GM21723 (cell line): ENCODE results near the gene PLEKHG3.

Source experiments
- ATAC-seq: cut with Tn5 transposase; IDR thresholded peaks from one replicate; pipeline ENCODE4 v1.9.1; 2021; ENCODE audit warnings: mild to moderate bottlenecking, moderate library complexity; ENCODE audit not compliant: unreplicated experiment

PLEKHG3 gene

GRCh38 chr14:64743061-64743460, 38.8 kb downstream of the PLEKHG3 start:
- ATAC-seq: no peak

DNA sequence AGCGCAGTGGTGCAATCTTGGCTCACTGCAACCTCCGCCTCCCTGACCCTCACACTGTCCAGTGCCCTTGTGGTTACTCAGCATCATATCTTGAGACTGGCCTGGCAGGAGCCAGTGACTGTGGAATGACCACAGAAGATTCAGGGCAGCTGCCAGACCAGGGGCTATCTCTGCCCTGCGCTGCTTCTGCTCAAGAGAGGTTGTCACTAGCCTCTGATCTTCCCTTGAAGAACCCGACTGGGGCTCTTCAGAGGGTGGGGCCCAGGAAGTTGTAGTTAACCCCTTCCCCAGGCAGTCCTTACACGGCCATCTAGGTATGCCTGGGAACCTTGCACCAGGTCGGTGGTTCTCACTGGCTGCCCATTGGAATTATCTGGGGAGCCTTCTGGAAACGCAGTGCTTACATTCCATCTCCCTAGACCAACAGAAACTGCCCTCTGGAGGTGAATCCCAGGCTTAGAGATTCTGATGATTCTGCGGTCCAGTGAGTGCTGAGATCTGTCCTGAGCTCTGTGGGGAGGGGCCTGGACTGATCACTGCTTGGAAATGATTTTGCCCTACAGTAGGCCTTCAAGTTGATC, 41.4 kb downstream of the PLEKHG3 start:
- no peak for ATAC-seq

DNA sequence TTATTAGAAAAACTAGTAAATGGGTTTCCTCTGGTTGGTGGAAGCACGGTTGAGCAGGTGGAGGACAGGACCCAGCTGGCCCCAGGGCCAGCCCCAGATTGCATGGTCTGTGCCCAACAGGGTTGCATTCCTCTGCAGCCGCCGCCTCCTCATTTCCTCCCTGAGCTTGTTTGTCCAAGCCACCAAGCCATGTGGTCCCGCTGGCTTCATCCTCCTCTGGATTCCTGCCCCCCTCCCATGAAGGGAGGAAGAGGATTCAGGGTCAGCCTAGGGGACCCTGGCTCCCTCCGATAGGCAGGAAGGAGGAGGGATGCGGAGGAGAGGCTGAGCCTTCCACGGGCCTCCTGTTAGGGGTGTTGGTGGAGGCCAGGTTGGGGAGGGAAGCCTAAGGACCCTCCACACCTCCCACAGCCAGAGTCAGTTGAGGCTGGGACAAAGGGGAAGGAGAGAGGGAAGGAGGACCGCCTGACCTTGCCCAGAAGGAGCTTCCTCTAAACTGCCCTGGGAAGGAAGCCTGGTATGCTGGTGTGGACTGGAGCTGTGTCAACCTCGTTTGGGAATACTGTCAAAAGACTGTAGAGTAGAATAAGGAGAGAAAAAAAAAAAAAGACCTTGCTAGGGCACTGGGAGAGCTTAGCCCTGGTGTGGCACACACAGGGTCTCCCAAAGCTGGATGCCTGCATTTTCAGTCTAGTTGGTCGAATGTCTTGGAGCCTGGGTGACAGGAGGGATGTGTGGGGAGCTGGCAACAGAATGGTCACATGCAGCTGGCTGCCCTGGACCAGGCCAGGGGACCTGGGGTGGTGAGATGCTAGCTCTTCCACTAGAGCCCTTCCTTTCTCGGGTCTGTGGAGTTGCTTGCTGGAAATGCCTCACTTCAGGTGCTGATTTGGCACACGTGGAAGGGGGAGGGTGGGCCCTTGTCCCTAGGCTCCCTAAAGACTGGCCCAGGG, 42.4 kb downstream of the PLEKHG3 start:
- ATAC-seq: no peak

- ATAC-seq: no peak
Measured at GRCh38 chr14:64747327-64747726, 43.1 kb downstream of the PLEKHG3 start.

DNA sequence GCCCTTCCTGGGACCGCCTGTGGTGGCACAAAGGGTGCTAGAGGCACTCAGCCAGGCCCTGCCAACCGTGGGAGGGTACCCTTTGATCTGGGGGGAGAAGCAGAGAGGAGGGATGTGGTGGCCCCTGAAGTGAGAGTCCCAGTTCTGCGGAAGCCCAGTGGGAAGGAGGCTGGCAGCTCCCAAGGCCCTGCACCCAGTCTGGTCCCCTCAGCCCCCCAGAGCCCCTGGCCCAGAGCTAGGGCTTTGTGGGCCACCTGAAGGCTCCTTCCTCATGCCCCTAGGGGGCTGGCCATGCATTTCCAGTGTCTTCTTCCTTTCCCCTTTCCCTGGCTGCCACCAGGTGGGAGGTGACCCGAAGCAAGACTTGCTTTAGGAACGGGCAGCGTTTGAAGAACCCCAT, 44.3 kb downstream of the PLEKHG3 start:
- no peak for ATAC-seq

- no peak for ATAC-seq
Measured at GRCh38 chr14:64748995-64749714, 44.9 kb downstream of the PLEKHG3 start.

GRCh38 chr14:64752909-64753308, 48.7 kb downstream of the PLEKHG3 start:
- no peak for ATAC-seq

DNA sequence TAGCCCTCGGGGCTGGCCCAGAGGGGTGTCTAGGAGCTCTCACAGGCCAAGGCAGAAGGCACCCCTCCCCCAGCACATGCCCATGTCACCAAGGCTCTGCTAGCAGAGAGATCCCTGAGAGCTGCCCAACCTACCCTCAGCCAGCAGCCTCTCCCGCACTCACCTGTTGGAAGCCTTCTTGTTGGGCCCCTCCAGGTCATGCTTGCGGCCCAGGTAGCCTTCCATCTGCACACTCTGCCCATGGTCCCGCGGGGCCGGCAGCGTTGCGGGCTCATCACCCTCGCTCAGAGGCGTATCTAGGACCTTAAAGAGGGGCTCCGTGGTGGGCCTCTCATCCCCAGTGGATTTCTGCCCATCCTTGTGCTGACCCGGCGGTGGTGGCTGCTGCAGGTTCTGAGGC, 49.1 kb downstream of the PLEKHG3 start:
- ATAC-seq: no peak

DNA sequence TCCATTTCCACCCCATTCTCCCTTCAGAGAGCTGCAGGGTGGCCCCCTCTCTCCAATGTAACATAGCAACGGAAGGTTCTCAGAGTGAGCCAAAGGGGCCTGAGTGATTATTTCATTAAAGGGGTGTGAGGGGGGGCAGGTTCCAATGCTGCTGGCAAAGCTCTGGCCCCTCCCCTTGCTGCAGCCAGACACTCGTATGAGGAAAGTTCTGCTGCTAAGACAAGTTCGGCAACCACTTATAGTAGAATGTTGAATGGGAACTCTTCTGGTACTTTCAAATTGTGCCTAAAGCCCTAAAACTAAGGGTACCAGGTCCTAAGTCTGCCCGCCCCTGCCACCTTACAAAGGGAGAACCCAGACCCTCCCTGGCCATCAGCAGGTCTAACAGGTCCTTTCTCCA, 49.8 kb downstream of the PLEKHG3 start:
- ATAC-seq: no peak

DNA sequence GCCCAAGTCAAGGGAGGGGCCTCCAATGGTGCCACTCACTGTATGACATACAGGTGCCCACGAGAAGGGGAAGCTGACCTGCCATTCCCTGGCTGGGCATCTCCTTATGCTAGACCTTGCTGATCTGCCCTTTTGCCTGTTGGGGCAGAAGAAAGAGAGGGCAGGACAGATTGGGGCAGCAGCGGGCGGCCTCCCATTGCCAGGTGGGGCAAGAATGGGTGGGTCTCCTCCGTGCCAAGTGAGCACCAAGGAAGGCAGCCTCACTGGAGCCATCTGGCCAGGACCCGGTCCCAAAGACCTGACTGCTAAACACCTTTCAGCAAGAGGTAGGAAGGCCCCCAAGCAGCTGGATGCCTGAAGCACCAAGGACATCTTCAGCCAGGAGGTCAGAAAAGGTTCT, 50.5 kb downstream of the PLEKHG3 start:
- no peak for ATAC-seq

GRCh38 chr14:64755781-64756221, 51.6 kb downstream of the PLEKHG3 start:
- no peak for ATAC-seq

- no peak for ATAC-seq
Measured at GRCh38 chr14:64756712-64757111, 52.5 kb downstream of the PLEKHG3 start.

GRCh38 chr14:64757601-64758000, 53.4 kb downstream of the PLEKHG3 start:
- no peak for ATAC-seq

GRCh38 chr14:64758025-64758521, 53.8 kb downstream of the PLEKHG3 start:
- no peak for ATAC-seq

GRCh38 chr14:64758691-64759554, 54.7 kb downstream of the PLEKHG3 start:
- no peak for ATAC-seq

- ATAC-seq: no peak
Measured at GRCh38 chr14:64759555-64759938, 55.3 kb downstream of the PLEKHG3 start.

- ATAC-seq: no peak
Measured at GRCh38 chr14:64760146-64760755, 56.0 kb downstream of the PLEKHG3 start.

DNA sequence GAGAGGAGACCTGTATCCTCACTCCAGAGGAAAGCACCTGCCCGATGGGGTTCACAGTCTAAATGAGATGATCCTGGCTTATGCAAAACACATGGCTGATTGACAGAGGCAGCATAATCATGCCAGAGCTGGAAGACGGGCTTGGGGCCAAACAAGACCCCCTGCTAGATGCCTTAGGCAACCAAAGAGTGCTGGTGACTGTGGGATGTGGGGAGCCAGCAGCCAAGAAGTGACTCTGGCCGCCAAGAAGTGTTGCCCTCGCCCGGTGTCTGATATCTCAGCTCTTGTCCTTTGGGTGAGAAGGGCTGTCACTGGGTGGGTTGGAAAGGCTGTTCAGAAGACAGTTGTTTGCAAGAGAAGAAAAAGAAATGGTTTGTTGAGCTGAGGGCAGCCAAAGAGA, 56.7 kb downstream of the PLEKHG3 start:
- no peak for ATAC-seq

- no peak for ATAC-seq
Measured at GRCh38 chr14:64761441-64762043, 57.3 kb downstream of the PLEKHG3 start.
